Measurements from ENCODE around the gene CCNQ. TPM values are rescaled to one million over a fixed set of nuclear protein-coding genes. Genes with fewer than 3 reads are reported as not detected.

The CCNQ gene
- total RNA-seq, 2 donors from 2014 or later: 48.0 to 65.0 TPM

- H3K36me3 ChIP-seq: no peaks in the 10 kb centered on the region
- TF ChIP-seq CTCF (IDR thresholded peaks at IDR 0.05): no peak
- no peaks in the 10 kb centered on the region for H3K27me3 ChIP-seq
- no peaks in the 10 kb centered on the region for H3K9me3 ChIP-seq
- H3K27ac ChIP-seq: no peak overlapping the region
- H3K4me1 ChIP-seq: no peaks in the 10 kb centered on the region
- DNase-seq (ENCODE audit: low spot score): no peak
- H3K4me3 ChIP-seq: no peak overlapping the region
These were observed 29.5 kb downstream of the CCNQ start for GRCh38 chrX:153569475-153569874.

GRCh38 chrX:153568451-153569011 is 30.4 kb downstream of the CCNQ start:
- H3K27ac ChIP-seq: no peak overlapping the region
- no peaks in the 10 kb centered on the region for H3K36me3 ChIP-seq
- no peak overlapping the region for H3K4me3 ChIP-seq
- no peaks in the 10 kb centered on the region for H3K27me3 ChIP-seq
- H3K4me1 ChIP-seq: no peaks in the 10 kb centered on the region
- H3K9me3 ChIP-seq: no peaks in the 10 kb centered on the region
- DNase-seq (ENCODE audit: low spot score): no peak
- TF ChIP-seq CTCF (IDR thresholded peaks at IDR 0.05): no peak

- no peaks in the 10 kb centered on the region for H3K27me3 ChIP-seq
- H3K9me3 ChIP-seq: no peaks in the 10 kb centered on the region
- TF ChIP-seq CTCF (IDR thresholded peaks at IDR 0.05): no peak
- H3K4me3 ChIP-seq: no peak overlapping the region
- H3K36me3 ChIP-seq: no peaks in the 10 kb centered on the region
- H3K4me1 ChIP-seq: no peaks in the 10 kb centered on the region
- no peak for DNase-seq (ENCODE audit: low spot score)
- no peak overlapping the region for H3K27ac ChIP-seq
These were observed 32.9 kb downstream of the CCNQ start for GRCh38 chrX:153565996-153566580.

- Histone ChIP-seq H3K4me1 (no peaks in the 10 kb centered on the region), H3K27me3 (no peaks in the 10 kb centered on the region), H3K36me3 (no peaks in the 10 kb centered on the region), H3K4me3 (no peak overlapping the region), H3K9me3 (no peaks in the 10 kb centered on the region), H3K27ac (no peak overlapping the region)
- TF ChIP-seq CTCF (IDR thresholded peaks at IDR 0.05): no peak
- DNase-seq (ENCODE audit: low spot score): no peak
These were observed 34.8 kb downstream of the CCNQ start for GRCh38 chrX:153564047-153564606.

GRCh38 chrX:153562546-153562945 is 36.4 kb downstream of the CCNQ start:
- DNase-seq (ENCODE audit: low spot score): no peak
- no peak for TF ChIP-seq CTCF (IDR thresholded peaks at IDR 0.05)
- H3K27ac ChIP-seq: no peak overlapping the region
- no peaks in the 10 kb centered on the region for H3K27me3 ChIP-seq
- H3K36me3 ChIP-seq: no peaks in the 10 kb centered on the region
- no peak overlapping the region for H3K4me3 ChIP-seq
- no peaks in the 10 kb centered on the region for H3K9me3 ChIP-seq
- H3K4me1 ChIP-seq: no peaks in the 10 kb centered on the region

Measured in right atrium auricular region (tissue), 2 donors.